Measurements from ENCODE around the gene LLGL1.

DNA sequence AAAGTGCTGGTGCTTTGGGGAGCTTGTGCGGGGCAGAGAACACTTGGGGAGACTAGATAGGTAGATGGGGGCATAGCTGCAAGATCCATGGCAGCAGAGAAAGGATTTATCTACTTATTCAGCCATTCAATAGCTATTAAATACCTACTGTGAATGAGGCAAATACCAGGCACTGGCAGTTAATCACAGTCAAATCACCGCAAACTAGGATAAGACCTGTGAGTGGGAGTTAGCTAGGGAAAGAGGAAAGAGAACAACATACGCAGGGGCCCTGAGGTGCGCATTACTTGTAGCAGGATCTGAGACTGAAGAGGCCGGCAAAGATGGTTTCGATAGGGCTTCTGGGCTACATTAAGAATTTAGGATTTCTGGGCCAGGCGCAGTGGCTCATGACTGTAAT lies 45.6 kb upstream of the LLGL1 start:
- TF ChIP-seq CTCF (conservative IDR thresholded peaks at IDR 0.05; ENCODE audit: low read depth, low read length): no peak
- no peak for TF ChIP-seq EZH2 (IDR thresholded peaks at IDR 0.05; ENCODE audit: low read length, unreplicated experiment)
- no peak for TF ChIP-seq EZH2phosphoT487 (IDR thresholded peaks at IDR 0.05; ENCODE audit: borderline replicate concordance, low read length)
